ENCODE data around the gene TAGLN2. TPM values are rescaled to one million over a fixed set of nuclear protein-coding genes. Genes with fewer than 3 reads are reported as not detected.

TAGLN2 gene
- total RNA-seq, 4 donors from 2014 or later = 308 to 468 (median 357) TPM

- Histone ChIP-seq H3K9me3 (no peaks in the 10 kb centered on the region), H3K36me3 (no peaks in the 10 kb centered on the region), H3K27me3 (peaks cover 0 to 27% (median 0%) of the 10 kb centered on the region in 4 donors), H3K4me1 (peaks cover 17 to 46% (median 23%) of the 10 kb centered on the region in 3 donors), H3K27ac (no peak overlapping the region), H3K4me3 (no peak overlapping the region)
- intact Hi-C loops (cut with DNase I) = no loop called here
- no peak for TF ChIP-seq POLR2A (IDR thresholded peaks at IDR 0.05)
- no peak for TF ChIP-seq CTCF (IDR thresholded peaks at IDR 0.05)
- 53 to 68% methylated on average over 3 to 14 of the region's 15 CpGs for WGBS, 2 donors
- DNase-seq = no peak
Measured at GRCh38 chr1:159872891-159873290, 52.4 kb downstream of the TAGLN2 start.

- H3K36me3 ChIP-seq = no peaks in the 10 kb centered on the region
- H3K4me1 ChIP-seq = peaks cover 26 to 68% (median 31%) of the 10 kb centered on the region in 3 donors
- DNase-seq = no peak
- TF ChIP-seq CTCF (IDR thresholded peaks at IDR 0.05) = no peak
- no peak for TF ChIP-seq POLR2A (IDR thresholded peaks at IDR 0.05)
- H3K27me3 ChIP-seq = peaks cover 0 to 27% (median 0%) of the 10 kb centered on the region in 4 donors
- H3K9me3 ChIP-seq = no peaks in the 10 kb centered on the region
- H3K27ac ChIP-seq = no peak overlapping the region
- WGBS, 2 donors = 82 to 86% methylated on average over 5 of the region's 5 CpGs
- no peak overlapping the region for H3K4me3 ChIP-seq
- intact Hi-C loops (cut with DNase I) = no loop called here
Measured at GRCh38 chr1:159870704-159871103, 54.6 kb downstream of the TAGLN2 start.

- WGBS, 2 donors = 38 to 43% methylated on average over 1 of the region's 1 CpG
- Histone ChIP-seq H3K9me3 (no peaks in the 10 kb centered on the region), H3K36me3 (no peaks in the 10 kb centered on the region), H3K4me1 (peaks cover 27 to 77% (median 31%) of the 10 kb centered on the region in 3 donors), H3K27me3 (peaks cover 0 to 27% (median 0%) of the 10 kb centered on the region in 4 donors), H3K4me3 (no peak overlapping the region), H3K27ac (peak overlapping the region in 3 of 4 donors; percentile 70 to 85 (median 80))
- no peak for DNase-seq
- intact Hi-C loops (cut with DNase I) = no loop called here
- no peak for TF ChIP-seq CTCF (IDR thresholded peaks at IDR 0.05)
- TF ChIP-seq POLR2A (IDR thresholded peaks at IDR 0.05) = no peak
Measured at GRCh38 chr1:159869607-159870006, 55.7 kb downstream of the TAGLN2 start.

GRCh38 chr1:159869173-159869572, 56.1 kb downstream of the TAGLN2 start:
- H3K36me3 ChIP-seq = no peaks in the 10 kb centered on the region
- peak overlapping the region; percentile 44 to 85 (median 75) for H3K27ac ChIP-seq
- intact Hi-C loops (cut with DNase I) = no loop called here
- no peak overlapping the region for H3K4me3 ChIP-seq
- 0 to 23% methylated on average over 2 of the region's 4 CpGs for WGBS, 2 donors
- no peaks in the 10 kb centered on the region for H3K9me3 ChIP-seq
- H3K4me1 ChIP-seq = peaks cover 27 to 77% (median 31%) of the 10 kb centered on the region in 3 donors
- no peak for DNase-seq
- TF ChIP-seq POLR2A (IDR thresholded peaks at IDR 0.05) (no peak), CTCF (IDR thresholded peaks at IDR 0.05) (no peak)
- H3K27me3 ChIP-seq = peaks cover 0 to 27% (median 0%) of the 10 kb centered on the region in 4 donors

GRCh38 chr1:159868766-159869165, 56.5 kb downstream of the TAGLN2 start:
- Histone ChIP-seq H3K27ac (peak overlapping the region; percentile 44 to 85 (median 75)), H3K4me3 (no peak overlapping the region), H3K36me3 (no peaks in the 10 kb centered on the region), H3K4me1 (peaks cover 27 to 77% (median 31%) of the 10 kb centered on the region in 3 donors), H3K9me3 (no peaks in the 10 kb centered on the region), H3K27me3 (peaks cover 0 to 27% (median 0%) of the 10 kb centered on the region in 4 donors)
- intact Hi-C loops (cut with DNase I) = no loop called here
- TF ChIP-seq CTCF (IDR thresholded peaks at IDR 0.05) (no peak), POLR2A (IDR thresholded peaks at IDR 0.05) (no peak)
- 60 to 72% methylated on average over 2 to 3 of the region's 3 CpGs for WGBS, 2 donors
- no peak for DNase-seq

Small RNA genes lying within 50 kb of the gene (small RNA-seq; reads per million reads assigned to genes)
- 0 reads per million in 4 donors for gene MIR4259

Other genes with a start within 250 kb of the TAGLN2 start
- not detected for gene CRP, start 210.9 kb downstream of the TAGLN2 start, total RNA-seq
- 100 to 1,000 TPM in 1 of 4 donors, 10 to 100 TPM in 3; 65.2 to 103 (median 91.3) TPM for gene DUSP23, start 144.5 kb downstream of the TAGLN2 start, total RNA-seq
- gene FCRL6, start 123.1 kb downstream of the TAGLN2 start, total RNA-seq = under 1 TPM in 1 of 4 donors, not detected in 3; 0.76 TPM
- gene SLAMF8, start 98.6 kb downstream of the TAGLN2 start, total RNA-seq = 1 to 10 TPM in 2 of 4 donors, under 1 TPM in 2; 0.49 to 9.0 (median 3.1) TPM
- 1 to 10 TPM in 3 of 4 donors, under 1 TPM in 1; 0.38 to 7.8 (median 1.8) TPM for gene VSIG8, start 62.9 kb downstream of the TAGLN2 start, total RNA-seq
- under 1 TPM in 2 of 4 donors, not detected in 2; 0.48 to 0.95 TPM for gene CFAP45, start 25.3 kb downstream of the TAGLN2 start, total RNA-seq
- 10 to 100 TPM in 1 of 4 donors, 1 to 10 TPM in 3; 4.2 to 12.0 (median 8.8) TPM for gene IGSF9, start 20.1 kb upstream of the TAGLN2 start, total RNA-seq
- under 1 TPM in 2 of 4 donors, not detected in 2; 0.92 to 0.99 TPM for gene SLAMF9, start 28.7 kb upstream of the TAGLN2 start, total RNA-seq
- 1 to 10 TPM; 2.7 to 3.8 (median 2.9) TPM for gene PIGM, start 106.5 kb upstream of the TAGLN2 start, total RNA-seq
- under 1 TPM in 1 of 4 donors, not detected in 3; 0.59 TPM for gene KCNJ10, start 144.7 kb upstream of the TAGLN2 start, total RNA-seq
- not detected for gene KCNJ9, start 156.0 kb upstream of the TAGLN2 start, total RNA-seq
- 10 to 100 TPM; 17.0 to 19.6 (median 17.2) TPM for gene IGSF8, start 173.1 kb upstream of the TAGLN2 start, total RNA-seq
- gene ATP1A2, start 190.3 kb upstream of the TAGLN2 start, total RNA-seq = 10 to 100 TPM in 1 of 4 donors, 1 to 10 TPM in 3; 2.2 to 32.6 (median 5.3) TPM
- gene ATP1A4, start 226.1 kb upstream of the TAGLN2 start, total RNA-seq = 1 to 10 TPM in 1 of 4 donors, under 1 TPM in 1, not detected in 2; 0.19 to 1.8 TPM